PFSK-1 (cell line): ENCODE data around the gene SIGLEC1.

Experiments used
- FOXP2 ChIP-seq: optimal IDR thresholded peaks from 2 replicates; pipeline ENCODE3; 2011; ENCODE audit warnings: borderline replicate concordance, control low read depth, inconsistent platforms; ENCODE audit not compliant: insufficient read depth; ENCODE audit errors: extremely low read length, extremely low read depth
- POLR2AphosphoS5 ChIP-seq: IDR thresholded peaks from 2 replicates; pipeline ENCODE4 v1.6.1; 2012; ENCODE audit warnings: low read depth, mild to moderate bottlenecking, control low read depth, low read length, moderate library complexity
- SIN3A ChIP-seq: IDR thresholded peaks from 2 replicates; pipeline ENCODE4 v1.6.1; 2012; ENCODE audit warnings: mild to moderate bottlenecking, low read length, moderate library complexity, borderline replicate concordance; ENCODE audit not compliant: insufficient read depth
- TAF1 ChIP-seq: IDR thresholded peaks from 2 replicates; pipeline ENCODE4 v1.6.1; 2012; ENCODE audit warnings: low read length, control low read depth, borderline replicate concordance; ENCODE audit not compliant: insufficient read depth
- TF ChIP-seq, protein P1 (sequence below), 2 experiments: IDR thresholded peaks; 2 replicates each; pipeline versions ENCODE4 v1.6.1 to v1.8.0; 2011 to 2012; ENCODE audit warnings: low read depth in 2 of 2, low read length in 2 of 2, control low read depth in 1 of 2, inconsistent platforms in 1 of 2, mild to moderate bottlenecking in 1 of 2, moderate library complexity in 1 of 2; ENCODE audit not compliant: insufficient read depth in 1 of 2

The SIGLEC1 gene

DNA sequence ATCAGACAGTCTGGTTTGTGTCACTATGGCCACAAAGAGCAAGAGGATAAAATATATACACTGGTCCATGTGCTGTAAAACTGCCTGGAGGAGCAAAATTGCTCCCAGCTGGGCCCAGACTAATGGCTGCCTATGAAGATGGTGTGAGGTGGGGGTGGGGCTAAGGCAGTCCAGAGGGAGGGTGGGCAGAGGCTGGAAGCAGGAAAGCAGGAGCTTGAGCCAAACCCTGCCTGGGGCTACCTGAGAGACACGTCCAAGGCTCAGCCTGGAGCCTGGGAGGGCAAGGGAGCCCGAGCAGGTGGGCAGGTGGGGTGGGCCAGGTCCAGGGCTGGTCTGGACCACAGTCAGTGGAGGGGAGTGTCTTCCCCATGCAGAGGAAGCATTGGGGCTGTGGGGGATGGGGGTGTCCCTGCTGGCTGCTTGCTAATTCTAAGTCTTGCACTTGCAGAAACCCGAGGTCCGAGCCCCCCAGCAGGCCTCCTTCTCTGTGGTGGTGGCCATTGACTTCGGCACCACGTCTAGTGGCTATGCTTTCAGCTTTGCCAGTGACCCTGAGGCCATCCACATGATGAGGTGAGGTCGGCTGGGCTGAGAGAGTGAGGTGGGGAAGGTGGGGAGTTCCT, 29.5 kb upstream of the SIGLEC1 start:
- TF ChIP-seq POLR2AphosphoS5 = no peak
- no peak for TF ChIP-seq FOXP2
- TF ChIP-seq, protein P1, sequence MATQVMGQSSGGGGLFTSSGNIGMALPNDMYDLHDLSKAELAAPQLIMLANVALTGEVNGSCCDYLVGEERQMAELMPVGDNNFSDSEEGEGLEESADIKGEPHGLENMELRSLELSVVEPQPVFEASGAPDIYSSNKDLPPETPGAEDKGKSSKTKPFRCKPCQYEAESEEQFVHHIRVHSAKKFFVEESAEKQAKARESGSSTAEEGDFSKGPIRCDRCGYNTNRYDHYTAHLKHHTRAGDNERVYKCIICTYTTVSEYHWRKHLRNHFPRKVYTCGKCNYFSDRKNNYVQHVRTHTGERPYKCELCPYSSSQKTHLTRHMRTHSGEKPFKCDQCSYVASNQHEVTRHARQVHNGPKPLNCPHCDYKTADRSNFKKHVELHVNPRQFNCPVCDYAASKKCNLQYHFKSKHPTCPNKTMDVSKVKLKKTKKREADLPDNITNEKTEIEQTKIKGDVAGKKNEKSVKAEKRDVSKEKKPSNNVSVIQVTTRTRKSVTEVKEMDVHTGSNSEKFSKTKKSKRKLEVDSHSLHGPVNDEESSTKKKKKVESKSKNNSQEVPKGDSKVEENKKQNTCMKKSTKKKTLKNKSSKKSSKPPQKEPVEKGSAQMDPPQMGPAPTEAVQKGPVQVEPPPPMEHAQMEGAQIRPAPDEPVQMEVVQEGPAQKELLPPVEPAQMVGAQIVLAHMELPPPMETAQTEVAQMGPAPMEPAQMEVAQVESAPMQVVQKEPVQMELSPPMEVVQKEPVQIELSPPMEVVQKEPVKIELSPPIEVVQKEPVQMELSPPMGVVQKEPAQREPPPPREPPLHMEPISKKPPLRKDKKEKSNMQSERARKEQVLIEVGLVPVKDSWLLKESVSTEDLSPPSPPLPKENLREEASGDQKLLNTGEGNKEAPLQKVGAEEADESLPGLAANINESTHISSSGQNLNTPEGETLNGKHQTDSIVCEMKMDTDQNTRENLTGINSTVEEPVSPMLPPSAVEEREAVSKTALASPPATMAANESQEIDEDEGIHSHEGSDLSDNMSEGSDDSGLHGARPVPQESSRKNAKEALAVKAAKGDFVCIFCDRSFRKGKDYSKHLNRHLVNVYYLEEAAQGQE (IDR thresholded peaks at IDR 0.05; ENCODE audit: insufficient read depth in 1 of 2, low read depth in 2 of 2, low read length in 2 of 2) = no peak
- no peak for TF ChIP-seq SIN3A
- TF ChIP-seq TAF1 = no peak

DNA sequence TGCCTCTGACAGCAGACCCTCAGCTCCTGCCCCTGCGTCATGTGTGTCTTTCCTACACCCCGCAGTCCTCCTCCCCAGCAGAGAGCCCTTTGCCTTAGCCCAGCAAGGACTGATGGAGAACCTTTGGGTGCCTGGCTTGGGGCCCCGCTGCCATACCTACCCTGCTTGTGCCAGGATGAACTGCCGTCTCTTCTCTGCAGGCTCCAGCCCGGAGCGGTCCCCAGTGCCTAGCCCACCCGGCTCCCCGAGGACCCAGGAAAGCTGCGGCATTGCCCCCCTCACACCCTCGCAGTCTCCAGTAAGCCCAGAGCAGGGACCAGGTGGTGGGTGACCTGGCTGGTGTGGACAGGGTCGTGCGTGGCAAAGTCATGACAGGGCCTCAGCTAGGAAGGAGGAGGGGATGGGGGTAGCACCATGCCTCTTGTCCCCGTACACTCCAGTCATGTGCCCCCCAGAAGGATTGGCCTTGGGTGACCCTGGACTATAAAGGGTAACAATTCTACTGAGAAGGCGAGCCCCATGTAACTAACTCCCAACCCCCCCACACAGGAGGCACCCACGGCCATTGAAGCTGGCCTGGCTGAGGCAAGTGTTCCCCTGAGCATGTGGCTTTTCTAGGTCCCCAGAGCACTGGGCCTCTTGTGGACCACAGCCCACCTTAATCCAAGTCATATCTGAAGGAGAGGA, 28.4 kb upstream of the SIGLEC1 start:
- TF ChIP-seq, protein P1 (IDR thresholded peaks at IDR 0.05; ENCODE audit: insufficient read depth in 1 of 2, low read depth in 2 of 2, low read length in 2 of 2) = no peak
- TF ChIP-seq TAF1 = no peak
- no peak for TF ChIP-seq FOXP2
- no peak for TF ChIP-seq POLR2AphosphoS5
- TF ChIP-seq SIN3A = no peak

DNA sequence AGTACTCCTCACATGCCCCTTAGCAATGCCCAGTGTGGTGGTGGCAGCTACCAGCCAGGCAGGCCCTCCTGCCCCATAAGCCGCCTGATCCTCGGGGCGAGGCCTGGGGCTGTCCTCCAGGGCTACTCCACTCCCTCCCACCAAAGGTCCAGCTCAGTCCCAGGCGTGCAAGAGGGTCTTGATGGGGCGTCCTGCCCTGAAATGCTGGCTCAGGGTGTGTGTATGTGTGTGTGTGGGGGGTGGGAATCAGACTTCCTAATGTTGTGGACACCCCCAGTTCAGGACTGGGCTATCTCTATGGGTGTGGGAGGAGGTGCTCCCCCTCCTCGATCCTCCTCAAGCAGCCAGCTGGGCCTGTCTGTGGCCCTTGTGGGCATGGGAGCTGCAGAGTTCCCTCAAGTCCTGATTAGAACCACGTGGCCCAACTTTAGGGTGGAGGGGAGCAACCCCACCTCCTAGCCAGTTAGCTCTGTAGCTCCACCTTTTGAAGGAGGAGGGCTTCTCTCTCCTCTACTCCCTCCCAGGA, 27.6 kb upstream of the SIGLEC1 start:
- no peak for TF ChIP-seq SIN3A
- TF ChIP-seq, protein P1 (IDR thresholded peaks at IDR 0.05; ENCODE audit: insufficient read depth in 1 of 2, low read depth in 2 of 2, low read length in 2 of 2) = no peak
- no peak for TF ChIP-seq POLR2AphosphoS5
- TF ChIP-seq FOXP2 = no peak

DNA sequence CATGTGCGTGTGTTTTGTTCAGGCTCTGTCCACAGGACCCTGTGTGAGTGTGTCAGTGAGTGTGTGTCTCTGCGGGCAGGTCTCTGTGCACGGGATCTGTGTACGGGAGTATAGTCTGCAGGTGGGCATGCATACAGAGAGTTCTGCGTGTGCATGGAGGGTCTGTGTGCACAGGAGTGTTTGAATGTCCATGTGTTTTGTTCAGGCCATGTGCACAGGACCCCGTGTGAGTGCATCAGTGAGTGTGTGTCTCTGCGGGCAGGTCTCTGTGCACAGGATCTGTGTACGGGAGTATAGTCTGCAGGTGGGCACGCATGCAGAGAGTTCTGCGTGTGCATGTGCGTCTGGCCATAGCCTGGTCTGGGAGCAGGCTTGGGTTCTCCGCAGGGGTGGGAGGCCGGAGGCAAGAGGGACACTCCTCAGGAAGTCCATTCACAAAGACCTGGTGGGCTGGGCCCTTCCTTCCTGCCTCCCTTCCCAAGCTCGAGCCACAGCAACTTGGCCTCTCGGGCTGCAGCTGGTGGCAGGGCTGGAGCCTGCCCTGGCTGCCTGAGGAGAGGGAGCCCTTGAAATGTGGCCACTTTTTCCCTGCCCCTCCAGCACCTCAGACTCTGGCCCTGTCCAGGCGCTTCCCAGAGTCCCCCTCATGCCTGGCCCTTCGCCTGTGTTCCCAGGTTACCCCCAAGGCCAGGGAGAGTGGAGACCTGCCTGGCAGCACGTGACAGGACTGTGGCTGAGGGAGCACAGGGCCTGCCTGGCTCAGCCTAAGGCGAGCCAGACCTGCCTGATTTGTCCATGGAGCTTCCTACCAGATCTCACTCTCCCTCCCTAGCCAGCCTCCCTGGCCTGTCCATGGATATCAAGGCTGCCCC, 26.9 kb upstream of the SIGLEC1 start:
- TF ChIP-seq, protein P1 (IDR thresholded peaks at IDR 0.05; ENCODE audit: insufficient read depth in 1 of 2, low read depth in 2 of 2, low read length in 2 of 2) = no peak
- peak; percentile 89 for TF ChIP-seq POLR2AphosphoS5
- peak; percentile 80 for TF ChIP-seq FOXP2
- TF ChIP-seq SIN3A = no peak
- peak; percentile 72; the same call in 1 of the 2 replicates for TF ChIP-seq TAF1
